Stimulated activated memory B cell treated with anti-CD40 and anti-IgM and Interleukin-4, amounts not matched to agents 10 μg/mL and 1 μg/mL and 100 μg/mL, for 72 hours (primary cell): ENCODE data around the gene EYS.
"Not testable (repeated sequence)": the region's sequence is repeated elsewhere in the genome, so short reads cannot be mapped to it uniquely, and the experiment has no call there.

ENCODE experiments used
- ATAC-seq: fragments of 150-1000 bp; cut with Tn5 transposase; 2 replicates; pipeline ENCODE4 v1.10.0; 2021
- H3K27ac Mint-ChIP-seq: one replicate; pipeline ENCODE4 v1.8.0; 2022; ENCODE audit warnings: mild to moderate bottlenecking, mixed read lengths
- H3K27me3 Mint-ChIP-seq: one replicate; pipeline ENCODE4 v1.8.0; 2022; ENCODE audit warnings: mixed read lengths
- H3K36me3 Mint-ChIP-seq: one replicate; pipeline ENCODE4 v1.8.0; 2022; ENCODE audit warnings: mixed read lengths
- H3K4me1 Mint-ChIP-seq: one replicate; pipeline ENCODE4 v1.8.0; 2022; ENCODE audit warnings: mixed read lengths
- H3K4me3 Mint-ChIP-seq: one replicate; pipeline ENCODE4 v1.8.0; 2022; ENCODE audit warnings: mild to moderate bottlenecking, moderate library complexity, mixed read lengths
- H3K9me3 Mint-ChIP-seq: one replicate; pipeline ENCODE4 v1.8.0; 2022; ENCODE audit warnings: mixed read lengths

EYS gene

GRCh38 chr6:65449926-65450325, 257.1 kb downstream of the EYS start:
- H3K27ac Mint-ChIP-seq, result no peak overlapping the region
- peaks cover 3% of the 10 kb centered on the region for H3K9me3 Mint-ChIP-seq
- ATAC-seq, result no peak
- no peaks in the 10 kb centered on the region for H3K4me1 Mint-ChIP-seq
- H3K27me3 Mint-ChIP-seq, result no peaks in the 10 kb centered on the region
- H3K4me3 Mint-ChIP-seq, result no peak overlapping the region
- H3K36me3 Mint-ChIP-seq, result no peaks in the 10 kb centered on the region

GRCh38 chr6:65448866-65449265, 258.2 kb downstream of the EYS start:
- peaks cover 3% of the 10 kb centered on the region for H3K9me3 Mint-ChIP-seq

GRCh38 chr6:65436281-65436680, 270.7 kb downstream of the EYS start:
- Mint-ChIP-seq H3K27me3 (no peaks in the 10 kb centered on the region), H3K4me3 (no peak overlapping the region), H3K36me3 (no peaks in the 10 kb centered on the region), H3K9me3 (peaks cover 6% of the 10 kb centered on the region), H3K27ac (no peak overlapping the region), H3K4me1 (no peaks in the 10 kb centered on the region)
- ATAC-seq, result no peak

More at GRCh38 chr6:65448866-65449265, 258.2 kb downstream of the EYS start:
- H3K27me3 Mint-ChIP-seq, result no peaks in the 10 kb centered on the region
- no peaks in the 10 kb centered on the region for H3K4me1 Mint-ChIP-seq
- no peak overlapping the region for H3K27ac Mint-ChIP-seq
- no peak for ATAC-seq
- no peak overlapping the region for H3K4me3 Mint-ChIP-seq
- no peaks in the 10 kb centered on the region for H3K36me3 Mint-ChIP-seq

GRCh38 chr6:65416621-65417020, 290.4 kb downstream of the EYS start:
- Mint-ChIP-seq H3K4me3 (no peak overlapping the region), H3K36me3 (no peaks in the 10 kb centered on the region), H3K4me1 (no peaks in the 10 kb centered on the region), H3K27ac (no peak overlapping the region), H3K27me3 (no peaks in the 10 kb centered on the region), H3K9me3 (peaks cover 9% of the 10 kb centered on the region)
- no peak for ATAC-seq

GRCh38 chr6:65410309-65410708, 296.7 kb downstream of the EYS start:
- no peak overlapping the region for H3K4me3 Mint-ChIP-seq
- no peak overlapping the region for H3K27ac Mint-ChIP-seq
- H3K4me1 Mint-ChIP-seq, result no peaks in the 10 kb centered on the region
- no peak for ATAC-seq
- peaks cover 11% of the 10 kb centered on the region for H3K9me3 Mint-ChIP-seq
- no peaks in the 10 kb centered on the region for H3K36me3 Mint-ChIP-seq
- no peaks in the 10 kb centered on the region for H3K27me3 Mint-ChIP-seq

- Mint-ChIP-seq H3K27me3 (no peaks in the 10 kb centered on the region), H3K4me3 (no peak overlapping the region), H3K27ac (no peak overlapping the region), H3K9me3 (peaks cover 5% of the 10 kb centered on the region), H3K36me3 (no peaks in the 10 kb centered on the region), H3K4me1 (no peaks in the 10 kb centered on the region)
- ATAC-seq, result no peak
Measured at GRCh38 chr6:65402564-65402963, 304.5 kb downstream of the EYS start.

GRCh38 chr6:65399355-65400084, 307.5 kb downstream of the EYS start:
- Mint-ChIP-seq H3K36me3 (no peaks in the 10 kb centered on the region), H3K27me3 (no peaks in the 10 kb centered on the region), H3K4me3 (no peak overlapping the region), H3K4me1 (no peaks in the 10 kb centered on the region), H3K27ac (no peak overlapping the region), H3K9me3 (peaks cover 18% of the 10 kb centered on the region)
- no peak for ATAC-seq

- no peaks in the 10 kb centered on the region for H3K4me1 Mint-ChIP-seq
Measured at GRCh38 chr6:65398851-65399250, 308.2 kb downstream of the EYS start.

GRCh38 chr6:65350530-65350929, 356.5 kb downstream of the EYS start:
- Mint-ChIP-seq H3K4me1 (no peaks in the 10 kb centered on the region), H3K36me3 (no peaks in the 10 kb centered on the region), H3K27me3 (no peaks in the 10 kb centered on the region)

More at GRCh38 chr6:65398851-65399250, 308.2 kb downstream of the EYS start:
- no peak overlapping the region for H3K4me3 Mint-ChIP-seq
- no peaks in the 10 kb centered on the region for H3K27me3 Mint-ChIP-seq
- H3K9me3 Mint-ChIP-seq, result peaks cover 16% of the 10 kb centered on the region
- no peak for ATAC-seq
- no peaks in the 10 kb centered on the region for H3K36me3 Mint-ChIP-seq
- no peak overlapping the region for H3K27ac Mint-ChIP-seq

GRCh38 chr6:65302655-65303054, 404.4 kb downstream of the EYS start:
- not testable (repeated sequence) for H3K4me3 Mint-ChIP-seq, H3K9me3 Mint-ChIP-seq, H3K27ac Mint-ChIP-seq, H3K27me3 Mint-ChIP-seq, H3K4me1 Mint-ChIP-seq, ATAC-seq, H3K36me3 Mint-ChIP-seq

More at GRCh38 chr6:65350530-65350929, 356.5 kb downstream of the EYS start:
- ATAC-seq, result no peak
- peaks cover 5% of the 10 kb centered on the region for H3K9me3 Mint-ChIP-seq
- no peak overlapping the region for H3K27ac Mint-ChIP-seq
- no peak overlapping the region for H3K4me3 Mint-ChIP-seq

- H3K36me3 Mint-ChIP-seq, result no peaks in the 10 kb centered on the region
- no peaks in the 10 kb centered on the region for H3K27me3 Mint-ChIP-seq
- no peak for ATAC-seq
- no peak overlapping the region for H3K27ac Mint-ChIP-seq
- H3K9me3 Mint-ChIP-seq, result no peaks in the 10 kb centered on the region
- no peak overlapping the region for H3K4me3 Mint-ChIP-seq
- H3K4me1 Mint-ChIP-seq, result no peaks in the 10 kb centered on the region
Measured at GRCh38 chr6:65299236-65299635, 407.8 kb downstream of the EYS start.

GRCh38 chr6:65295812-65296211, 411.2 kb downstream of the EYS start:
- no peak for ATAC-seq
- Mint-ChIP-seq H3K9me3 (peaks cover 4% of the 10 kb centered on the region), H3K4me1 (no peaks in the 10 kb centered on the region), H3K36me3 (no peaks in the 10 kb centered on the region), H3K27me3 (no peaks in the 10 kb centered on the region), H3K27ac (no peak overlapping the region), H3K4me3 (no peak overlapping the region)

- ATAC-seq, result no peak
- H3K4me1 Mint-ChIP-seq, result no peaks in the 10 kb centered on the region
- H3K27ac Mint-ChIP-seq, result no peak overlapping the region
- no peaks in the 10 kb centered on the region for H3K27me3 Mint-ChIP-seq
- H3K36me3 Mint-ChIP-seq, result no peaks in the 10 kb centered on the region
- H3K4me3 Mint-ChIP-seq, result no peak overlapping the region
- H3K9me3 Mint-ChIP-seq, result peaks cover 4% of the 10 kb centered on the region
Measured at GRCh38 chr6:65289491-65289890, 417.5 kb downstream of the EYS start.

GRCh38 chr6:65285275-65285674, 421.8 kb downstream of the EYS start:
- Mint-ChIP-seq H3K27me3 (no peaks in the 10 kb centered on the region), H3K36me3 (no peaks in the 10 kb centered on the region), H3K27ac (no peak overlapping the region), H3K9me3 (no peaks in the 10 kb centered on the region), H3K4me3 (no peak overlapping the region), H3K4me1 (no peaks in the 10 kb centered on the region)
- no peak for ATAC-seq

GRCh38 chr6:65280060-65280459, 427.0 kb downstream of the EYS start:
- no peaks in the 10 kb centered on the region for H3K36me3 Mint-ChIP-seq
- no peak for ATAC-seq
- H3K4me1 Mint-ChIP-seq, result no peaks in the 10 kb centered on the region
- H3K27me3 Mint-ChIP-seq, result no peaks in the 10 kb centered on the region
- H3K9me3 Mint-ChIP-seq, result no peaks in the 10 kb centered on the region
- H3K27ac Mint-ChIP-seq, result no peak overlapping the region
- no peak overlapping the region for H3K4me3 Mint-ChIP-seq

- no peak for ATAC-seq
- Mint-ChIP-seq H3K27me3 (no peaks in the 10 kb centered on the region), H3K4me1 (no peaks in the 10 kb centered on the region), H3K27ac (no peak overlapping the region), H3K36me3 (no peaks in the 10 kb centered on the region), H3K4me3 (no peak overlapping the region), H3K9me3 (peaks cover 7% of the 10 kb centered on the region)
Measured at GRCh38 chr6:65262241-65262640, 444.8 kb downstream of the EYS start.
